Uterus (tissue), 4 donors: Measurements from ENCODE around the gene USP31. TPM values are rescaled to one million over a fixed set of nuclear protein-coding genes. Genes with fewer than 3 reads are reported as not detected.

Experiments used
- DNase-seq, 2 donors: peaks; one replicate each; pipeline ENCODE4 v3.0.0-alpha.2; 2019 to 2020
- H3K27ac ChIP-seq, 2 donors: fragments of 200-600 bp; sonication (generic); 1 replicate in 1 of 2; 2 replicates in 1 of 2; pipeline ENCODE4 v1.5.1; 2016 to 2018
- H3K27me3 ChIP-seq, 2 donors: fragments of 200-600 bp; sonication (generic); one replicate each; pipeline ENCODE4 v1.5.1; 2018 to 2019; ENCODE audit warnings: control low read depth in 1 of 2
- H3K36me3 ChIP-seq, 2 donors: fragments of 200-600 bp; sonication (generic); one replicate each; pipeline ENCODE4 v1.5.1; 2019; ENCODE audit warnings: control low read depth in 1 of 2
- H3K4me1 ChIP-seq, 2 donors: fragments of 200-600 bp; sonication (generic); one replicate each; pipeline ENCODE4 v1.5.1; 2018 to 2019; ENCODE audit warnings: control low read depth in 1 of 2
- H3K4me3 ChIP-seq, 2 donors: fragments of 200-600 bp; sonication (generic); 1 replicate in 1 of 2; 2 replicates in 1 of 2; pipeline ENCODE4 v1.5.1; 2018 to 2019; ENCODE audit warnings: mild to moderate bottlenecking in 1 of 2
- H3K9me3 ChIP-seq, 2 donors: fragments of 200-600 bp; sonication (generic); one replicate each; pipeline ENCODE4 v1.5.1; 2019; ENCODE audit warnings: control low read depth in 1 of 2
- POLR2A ChIP-seq, 2 donors: fragments of 450-650 bp; IDR thresholded peaks; one replicate each; pipeline ENCODE4 v1.6.1; 2016; ENCODE audit warnings: antibody characterized with exemption in 2 of 2, mild to moderate bottlenecking in 1 of 2, moderate library complexity in 1 of 2
- intact Hi-C: fragments of 100-400 bp; cut with DNase I; formaldehyde crosslinking; loops from one replicate; pipeline ENCODE4 v1.15.1; 2023; ENCODE audit warnings: low total_unique reads
- total RNA-seq, 4 donors: library from RNA; depleted of rRNA in 3 of 4; stranded (reverse); fragments of >200 nt in 3 of 4; gene quantifications; one replicate each; pipeline versions ENCODE4 v1.1.0 to v1.2.4, GENCODE V29; 2014 to 2023
- TF ChIP-seq, protein P1 (sequence below), 4 experiments: fragments of 200-600 bp in 2 of 4; fragments of 450-650 bp in 2 of 4; sonication (generic) in 2 of 4; IDR thresholded peaks; one replicate each; pipeline ENCODE4 v1.5.1; 2016 to 2019; ENCODE audit warnings: antibody characterized with exemption in 4 of 4, mild to moderate bottlenecking in 2 of 4, moderate library complexity in 1 of 4
- donor health status: DM: yes; HTN: yes; CAD: no.

Gene USP31
- total RNA-seq, 4 donors from 2014 or later = 11.8 to 62.0 (median 28.2) TPM

DNA sequence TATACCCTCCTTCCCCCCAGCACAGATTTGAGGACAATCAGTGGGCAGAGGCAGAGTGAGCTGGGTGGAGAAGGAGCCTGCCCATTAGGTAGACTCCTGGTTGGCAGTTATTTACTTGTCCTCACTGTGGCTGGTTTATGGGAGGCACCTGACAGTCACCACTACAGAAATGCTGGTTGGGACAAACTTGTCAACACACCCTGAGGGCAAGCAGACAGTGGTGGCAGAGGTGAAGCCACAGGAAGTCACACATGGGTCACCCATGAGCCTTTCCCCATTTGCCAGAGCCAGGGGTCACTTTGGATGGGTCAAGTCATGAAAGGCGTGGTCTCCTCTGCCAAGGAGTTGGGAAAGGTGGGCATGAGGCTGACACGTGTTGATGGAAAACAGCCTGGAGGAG, 39.7 kb upstream of the USP31 start:
- Histone ChIP-seq H3K27ac (no peak overlapping the region), H3K9me3 (no peaks in the 10 kb centered on the region), H3K36me3 (no peaks in the 10 kb centered on the region), H3K4me1 (no peaks in the 10 kb centered on the region), H3K27me3 (no peaks in the 10 kb centered on the region), H3K4me3 (no peak overlapping the region)
- no peak for TF ChIP-seq POLR2A (IDR thresholded peaks at IDR 0.05)
- TF ChIP-seq, protein P1, sequence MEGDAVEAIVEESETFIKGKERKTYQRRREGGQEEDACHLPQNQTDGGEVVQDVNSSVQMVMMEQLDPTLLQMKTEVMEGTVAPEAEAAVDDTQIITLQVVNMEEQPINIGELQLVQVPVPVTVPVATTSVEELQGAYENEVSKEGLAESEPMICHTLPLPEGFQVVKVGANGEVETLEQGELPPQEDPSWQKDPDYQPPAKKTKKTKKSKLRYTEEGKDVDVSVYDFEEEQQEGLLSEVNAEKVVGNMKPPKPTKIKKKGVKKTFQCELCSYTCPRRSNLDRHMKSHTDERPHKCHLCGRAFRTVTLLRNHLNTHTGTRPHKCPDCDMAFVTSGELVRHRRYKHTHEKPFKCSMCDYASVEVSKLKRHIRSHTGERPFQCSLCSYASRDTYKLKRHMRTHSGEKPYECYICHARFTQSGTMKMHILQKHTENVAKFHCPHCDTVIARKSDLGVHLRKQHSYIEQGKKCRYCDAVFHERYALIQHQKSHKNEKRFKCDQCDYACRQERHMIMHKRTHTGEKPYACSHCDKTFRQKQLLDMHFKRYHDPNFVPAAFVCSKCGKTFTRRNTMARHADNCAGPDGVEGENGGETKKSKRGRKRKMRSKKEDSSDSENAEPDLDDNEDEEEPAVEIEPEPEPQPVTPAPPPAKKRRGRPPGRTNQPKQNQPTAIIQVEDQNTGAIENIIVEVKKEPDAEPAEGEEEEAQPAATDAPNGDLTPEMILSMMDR (IDR thresholded peaks at IDR 0.05) = no peak
- intact Hi-C loops = no loop called here
- no peak for DNase-seq

DNA sequence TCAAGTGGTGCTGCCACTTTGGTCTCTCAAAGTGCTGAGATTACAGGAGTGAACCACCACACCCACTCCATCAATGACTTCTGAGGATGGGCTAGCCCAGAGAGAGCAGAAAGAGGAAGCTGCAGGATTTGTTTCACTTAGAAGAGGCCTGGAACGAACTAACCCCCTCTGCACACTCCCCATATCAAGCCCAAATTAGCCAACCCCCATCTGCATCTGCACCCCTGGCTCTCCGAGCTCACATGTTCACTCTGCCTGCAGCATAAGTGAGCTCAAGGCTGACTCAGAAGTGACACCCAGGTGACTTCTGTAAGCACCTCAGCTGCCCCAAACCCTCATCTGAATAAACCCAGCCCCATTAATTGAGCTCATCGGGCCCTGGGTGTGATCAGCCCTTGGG, 38.1 kb upstream of the USP31 start:
- no peak overlapping the region for H3K27ac ChIP-seq
- H3K4me1 ChIP-seq = peaks cover 0 to 8% of the 10 kb centered on the region in 2 donors
- H3K36me3 ChIP-seq = no peaks in the 10 kb centered on the region
- TF ChIP-seq POLR2A (IDR thresholded peaks at IDR 0.05) = no peak
- TF ChIP-seq, protein P1 (IDR thresholded peaks at IDR 0.05) = no peak
- H3K27me3 ChIP-seq = peaks cover 6 to 9% of the 10 kb centered on the region in 2 donors
- intact Hi-C loops = no loop called here
- H3K4me3 ChIP-seq = no peak overlapping the region
- H3K9me3 ChIP-seq = no peaks in the 10 kb centered on the region
- DNase-seq = no peak

DNA sequence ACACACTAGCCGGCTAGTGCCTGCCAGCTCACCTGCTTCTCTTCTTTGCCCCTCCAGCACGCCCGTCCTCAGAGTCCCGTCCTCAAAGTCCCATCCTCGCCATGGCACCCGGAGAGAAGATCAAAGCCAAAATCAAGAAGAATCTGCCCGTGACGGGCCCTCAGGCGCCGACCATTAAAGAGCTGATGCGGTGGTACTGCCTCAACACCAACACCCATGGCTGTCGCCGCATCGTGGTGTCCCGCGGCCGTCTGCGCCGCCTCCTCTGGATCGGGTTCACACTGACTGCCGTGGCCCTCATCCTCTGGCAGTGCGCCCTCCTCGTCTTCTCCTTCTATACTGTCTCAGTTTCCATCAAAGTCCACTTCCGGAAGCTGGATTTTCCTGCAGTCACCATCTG, 36.9 kb upstream of the USP31 start:
- TF ChIP-seq, protein P1 (IDR thresholded peaks at IDR 0.05) = no peak
- TF ChIP-seq POLR2A (IDR thresholded peaks at IDR 0.05) = no peak
- H3K36me3 ChIP-seq = no peaks in the 10 kb centered on the region
- no peak for DNase-seq
- intact Hi-C loops = no loop called here
- H3K27me3 ChIP-seq = peaks cover 6 to 14% of the 10 kb centered on the region in 2 donors
- H3K4me3 ChIP-seq = no peak overlapping the region
- H3K4me1 ChIP-seq = peaks cover 0 to 8% of the 10 kb centered on the region in 2 donors
- H3K9me3 ChIP-seq = no peaks in the 10 kb centered on the region
- H3K27ac ChIP-seq = no peak overlapping the region

DNA sequence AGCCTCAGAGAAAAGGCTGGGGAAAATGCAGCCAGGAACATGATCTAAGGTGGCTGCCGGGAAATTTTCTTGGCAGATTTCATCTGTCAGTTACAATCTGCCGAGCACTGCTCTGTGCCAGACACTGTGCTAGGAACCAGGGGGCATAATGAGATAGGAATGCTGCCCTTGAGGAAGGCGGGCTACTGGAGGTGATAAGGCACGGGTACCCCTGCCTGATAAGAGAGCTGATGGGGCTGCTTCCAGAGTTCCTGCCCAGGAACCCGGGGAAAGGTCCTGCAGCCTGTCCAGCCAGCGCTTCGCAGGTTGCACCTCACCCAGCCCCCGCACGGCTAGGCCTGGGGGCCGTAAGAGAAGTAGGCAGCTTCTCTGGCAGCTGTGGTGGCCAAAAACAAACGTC, 36.4 kb upstream of the USP31 start:
- H3K9me3 ChIP-seq = no peaks in the 10 kb centered on the region
- intact Hi-C loops = no loop called here
- H3K27me3 ChIP-seq = peaks cover 6 to 14% of the 10 kb centered on the region in 2 donors
- no peaks in the 10 kb centered on the region for H3K36me3 ChIP-seq
- H3K4me1 ChIP-seq = peaks cover 0 to 8% of the 10 kb centered on the region in 2 donors
- H3K27ac ChIP-seq = no peak overlapping the region
- TF ChIP-seq POLR2A (IDR thresholded peaks at IDR 0.05) = no peak
- H3K4me3 ChIP-seq = no peak overlapping the region
- no peak for DNase-seq

DNA sequence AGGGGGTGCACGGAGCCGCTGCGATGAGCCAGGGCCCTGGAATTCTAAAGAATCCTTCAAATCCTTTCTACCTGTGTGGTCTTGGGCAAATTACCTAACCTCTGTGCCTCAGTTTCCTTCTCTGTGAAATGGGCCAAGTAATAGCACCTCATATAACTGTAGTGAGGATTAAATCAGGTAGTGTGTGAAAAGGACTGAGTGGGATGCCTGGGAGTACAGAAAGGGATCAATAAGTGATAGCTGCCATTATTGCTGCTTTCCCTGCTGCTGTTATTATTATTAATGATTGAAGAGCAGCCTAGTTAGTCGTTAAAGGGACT, 34.3 kb upstream of the USP31 start:
- Histone ChIP-seq H3K9me3 (no peaks in the 10 kb centered on the region), H3K4me3 (no peak overlapping the region), H3K36me3 (no peaks in the 10 kb centered on the region), H3K27me3 (peaks cover 6 to 17% of the 10 kb centered on the region in 2 donors), H3K27ac (no peak overlapping the region), H3K4me1 (peaks cover 0 to 8% of the 10 kb centered on the region in 2 donors)
- no peak for DNase-seq
- intact Hi-C loops = no loop called here
- TF ChIP-seq, protein P1 (IDR thresholded peaks at IDR 0.05) = no peak
- no peak for TF ChIP-seq POLR2A (IDR thresholded peaks at IDR 0.05)
